GM12878 (cell line): Measurements from ENCODE around the gene AK5. TPM values are rescaled to one million over a fixed set of nuclear protein-coding genes. Genes with fewer than 3 reads are reported as not detected.
"Not testable (repeated sequence)": the region's sequence is repeated elsewhere in the genome, so short reads cannot be mapped to it uniquely, and the experiment has no call there.

Experiments used
- ATAC-seq: fragments of 200-7000 bp; cut with Tn5 transposase; 3 replicates; pipeline ENCODE4 v1.9.1; 2020; ENCODE audit warnings: mild to moderate bottlenecking, moderate library complexity
- BruUV-seq: library from RNA; stranded (reverse); fragments of 400-500 nt; replicated peaks from 2 replicates; lab custom pipeline; 2021; lab: Mats Ljungman, UMichigan
- CTCF ChIA-PET: fragments of 300-600 bp; sonication (Branson Sonifier 250); formaldehyde crosslinking; extraction: SDS; loops from one replicate; lab custom pipeline; 2021; ENCODE audit warnings: inconsistent platforms; lab: Yijun Ruan, JAX
- POLR2A ChIA-PET: fragments of 350-600 bp; formaldehyde crosslinking; extraction: SDS; loops from one replicate; lab custom pipeline; 2021; ENCODE audit warnings: inconsistent platforms; lab: Charles Lee
- RAD21 ChIA-PET: fragments of 300-600 bp; sonication (Branson Sonifier 250); formaldehyde crosslinking; loops from one replicate; lab custom pipeline; 2023; ENCODE audit warnings: antibody characterized with exemption; ENCODE audit not compliant: unreplicated experiment; lab: Charles Lee
- SMC1A ChIA-PET: fragments of 300-600 bp; sonication (Branson Sonifier 250); formaldehyde crosslinking; loops from one replicate; lab custom pipeline; 2023; ENCODE audit not compliant: unreplicated experiment, uncharacterized antibody; lab: Charles Lee
- DNase-seq: peaks from one replicate; pipeline ENCODE4 v3.0.0-alpha.2; 2011; ENCODE audit warnings: low read depth, low spot score
- FAIRE-seq: peaks from 3 replicates; lab custom pipeline; 2011; peaks lifted over from hg19 to GRCh38; lab: Jason Lieb, UNC
- H2AFZ ChIP-seq: 2 replicates; pipeline ENCODE4 v1.6.0; 2011; ENCODE audit warnings: low read depth, low read length, control low read depth; ENCODE audit not compliant: control insufficient read depth
- H3K27ac ChIP-seq: 2 replicates; pipeline ENCODE4 v1.5.1; 2011; ENCODE audit warnings: control low read depth; ENCODE audit not compliant: control insufficient read depth, insufficient read depth
- H3K27me3 ChIP-seq, 2 experiments: replicated peaks in 1 of 2; 2 replicates each; pipeline versions ENCODE4 v1.6.0 to v1.6.1; 2011; ENCODE audit warnings: low read length in 1 of 2; ENCODE audit not compliant: control insufficient read depth in 2 of 2, insufficient read depth in 2 of 2
- H3K36me3 ChIP-seq, 2 experiments: 2 replicates each; pipeline ENCODE4 v1.5.1; 2011; ENCODE audit warnings: low read length in 1 of 2; ENCODE audit not compliant: control insufficient read depth in 2 of 2, insufficient read depth in 2 of 2
- H3K4me1 ChIP-seq: 2 replicates; pipeline ENCODE4 v1.6.1; 2011; ENCODE audit warnings: mild to moderate bottlenecking, low read length, moderate library complexity, mixed read lengths; ENCODE audit not compliant: control insufficient read depth, insufficient read depth
- H3K4me2 ChIP-seq: 2 replicates; pipeline ENCODE4 v1.6.0; 2011; ENCODE audit warnings: control low read depth; ENCODE audit not compliant: control insufficient read depth, insufficient read depth
- H3K4me3 ChIP-seq: fragments of 200-600 bp; sonication (generic); 2 replicates; pipeline ENCODE4 v1.5.1; 2016
- H3K79me2 ChIP-seq: 2 replicates; pipeline ENCODE4 v1.6.0; 2011; ENCODE audit warnings: low read length; ENCODE audit not compliant: control insufficient read depth, insufficient read depth
- H3K9ac ChIP-seq: 2 replicates; pipeline ENCODE4 v1.8.0; 2011; ENCODE audit warnings: low read length, control low read depth, mixed read lengths; ENCODE audit not compliant: control insufficient read depth, insufficient read depth
- H3K9me3 ChIP-seq: replicated peaks from 3 replicates; pipeline ENCODE4 v1.5.1; 2011; ENCODE audit warnings: mild to moderate bottlenecking, low read length; ENCODE audit not compliant: control insufficient read depth, insufficient read depth
- H4K20me1 ChIP-seq: 2 replicates; pipeline ENCODE4 v1.6.0; 2011; ENCODE audit not compliant: control insufficient read depth, insufficient read depth
- FOXK2 ChIP-seq: fragments of 450-650 bp; IDR thresholded peaks from 2 replicates; pipeline ENCODE4 v1.6.1; 2017; ENCODE audit warnings: mild to moderate bottlenecking, moderate library complexity
- NFYB ChIP-seq: IDR thresholded peaks from 2 replicates; pipeline ENCODE4 v1.6.1; 2011; ENCODE audit warnings: low read depth, mild to moderate bottlenecking, low read length, improper control_type of control experiment, moderate library complexity; ENCODE audit not compliant: insufficient read depth
- RCOR1 ChIP-seq: conservative IDR thresholded peaks from 2 replicates; pipeline ENCODE4 v1.6.1; 2012; ENCODE audit warnings: low read depth, low read length, improper control_type of control experiment
- YY1 ChIP-seq: IDR thresholded peaks from 2 replicates; pipeline ENCODE4 v1.6.1; 2011; ENCODE audit warnings: low read depth, mild to moderate bottlenecking, low read length
- WGBS: methylation state at CpG from one replicate; pipeline ENCODE4 v1.1.6; 2016; ENCODE audit warnings: low lambda C conversion rate; ENCODE audit not compliant: insufficient replicate concordance, insufficient coverage; ENCODE audit errors: missing lambda C conversion rate; 5-methylcytosine and 5-hydroxymethylcytosine counted together
- in situ Hi-C: fragments of 300-500 bp; cut with MboI; formaldehyde crosslinking; loops from 9 replicates; pipeline ENCODE4 v1.14.3; 2018; ENCODE audit warnings: mixed read lengths
- intact Hi-C: fragments of 100-400 bp; cut with micrococcal nuclease; formaldehyde crosslinking; loops from one replicate; pipeline ENCODE4 v1.14.2; 2022; ENCODE audit not compliant: unreplicated experiment
- polyA plus RNA-seq, 11 experiments: library from polyadenylated mRNA; depleted of rRNA in 4 of 11; unstranded in 6 of 11; stranded (reverse) in 5 of 11; fragments of >200 nt; fragmentation: Nextera tagmentation in 4 of 11; fragmentation: Illumina TruSeq in 1 of 11; extraction: Ambion mirVana in 4 of 11; extraction: Trizol in 1 of 11; gene quantifications; 1 replicate in 1 of 11; 2 replicates in 10 of 11; pipeline versions ENCODE4 v1.2.1 to v1.2.3, GENCODE V29; 2011 to 2016; ENCODE audit warnings: inconsistent platforms in 2 of 11, missing spikeins in 2 of 11, low read depth in 1 of 11
- total RNA-seq, 4 experiments: library from RNA; depleted of rRNA in 3 of 4; stranded (reverse); fragments of >200 nt in 3 of 4; fragmentation: Illumina TruSeq in 1 of 4; extraction: Trizol in 1 of 4; gene quantifications; 2 replicates each; pipeline versions ENCODE4 v1.2.1 to v1.2.3, GENCODE V29; 2013 to 2021
- TF ChIP-seq, protein P1 (sequence below): fragments of 450-650 bp; formaldehyde crosslinking; IDR thresholded peaks from 2 replicates; pipeline ENCODE4 v1.4.0; 2020; ENCODE audit warnings: mild to moderate bottlenecking, moderate library complexity

AK5 gene
- total and polyA plus RNA-seq, 10 of the 15 experiments (the other 5 are each of a cell fraction or from before 2014, with no cell fraction given) = 0.08 to 0.33 TPM; not detected in 8

DNA sequence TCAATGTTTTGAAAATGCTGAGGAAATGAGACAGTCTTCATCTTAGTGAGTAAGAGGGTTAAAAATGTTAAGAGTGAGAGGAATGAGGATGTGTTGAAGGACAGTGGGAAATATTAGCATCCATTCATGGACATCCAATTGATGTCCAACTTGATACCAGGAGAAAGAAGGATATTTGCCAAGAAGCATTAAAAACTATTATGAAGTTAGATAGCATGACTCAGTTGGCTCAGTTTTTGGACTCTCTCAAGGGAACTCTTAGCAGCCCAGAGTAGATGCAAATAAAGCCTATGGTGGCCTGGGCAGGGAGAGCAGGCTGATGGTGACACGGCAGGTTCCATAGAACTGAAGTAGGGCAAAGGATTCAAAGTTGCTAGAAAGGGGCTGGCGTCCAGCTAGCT lies 229.6 kb downstream of the AK5 start (continued):
- TF ChIP-seq, protein P1, sequence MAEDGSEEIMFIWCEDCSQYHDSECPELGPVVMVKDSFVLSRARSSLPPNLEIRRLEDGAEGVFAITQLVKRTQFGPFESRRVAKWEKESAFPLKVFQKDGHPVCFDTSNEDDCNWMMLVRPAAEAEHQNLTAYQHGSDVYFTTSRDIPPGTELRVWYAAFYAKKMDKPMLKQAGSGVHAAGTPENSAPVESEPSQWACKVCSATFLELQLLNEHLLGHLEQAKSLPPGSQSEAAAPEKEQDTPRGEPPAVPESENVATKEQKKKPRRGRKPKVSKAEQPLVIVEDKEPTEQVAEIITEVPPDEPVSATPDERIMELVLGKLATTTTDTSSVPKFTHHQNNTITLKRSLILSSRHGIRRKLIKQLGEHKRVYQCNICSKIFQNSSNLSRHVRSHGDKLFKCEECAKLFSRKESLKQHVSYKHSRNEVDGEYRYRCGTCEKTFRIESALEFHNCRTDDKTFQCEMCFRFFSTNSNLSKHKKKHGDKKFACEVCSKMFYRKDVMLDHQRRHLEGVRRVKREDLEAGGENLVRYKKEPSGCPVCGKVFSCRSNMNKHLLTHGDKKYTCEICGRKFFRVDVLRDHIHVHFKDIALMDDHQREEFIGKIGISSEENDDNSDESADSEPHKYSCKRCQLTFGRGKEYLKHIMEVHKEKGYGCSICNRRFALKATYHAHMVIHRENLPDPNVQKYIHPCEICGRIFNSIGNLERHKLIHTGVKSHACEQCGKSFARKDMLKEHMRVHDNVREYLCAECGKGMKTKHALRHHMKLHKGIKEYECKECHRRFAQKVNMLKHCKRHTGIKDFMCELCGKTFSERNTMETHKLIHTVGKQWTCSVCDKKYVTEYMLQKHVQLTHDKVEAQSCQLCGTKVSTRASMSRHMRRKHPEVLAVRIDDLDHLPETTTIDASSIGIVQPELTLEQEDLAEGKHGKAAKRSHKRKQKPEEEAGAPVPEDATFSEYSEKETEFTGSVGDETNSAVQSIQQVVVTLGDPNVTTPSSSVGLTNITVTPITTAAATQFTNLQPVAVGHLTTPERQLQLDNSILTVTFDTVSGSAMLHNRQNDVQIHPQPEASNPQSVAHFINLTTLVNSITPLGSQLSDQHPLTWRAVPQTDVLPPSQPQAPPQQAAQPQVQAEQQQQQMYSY (CRISPR knock-in tag) = no peak
- no peak for TF ChIP-seq NFYB
- no peak for TF ChIP-seq RCOR1
- no peak for TF ChIP-seq YY1
- TF ChIP-seq FOXK2 = no peak

DNA sequence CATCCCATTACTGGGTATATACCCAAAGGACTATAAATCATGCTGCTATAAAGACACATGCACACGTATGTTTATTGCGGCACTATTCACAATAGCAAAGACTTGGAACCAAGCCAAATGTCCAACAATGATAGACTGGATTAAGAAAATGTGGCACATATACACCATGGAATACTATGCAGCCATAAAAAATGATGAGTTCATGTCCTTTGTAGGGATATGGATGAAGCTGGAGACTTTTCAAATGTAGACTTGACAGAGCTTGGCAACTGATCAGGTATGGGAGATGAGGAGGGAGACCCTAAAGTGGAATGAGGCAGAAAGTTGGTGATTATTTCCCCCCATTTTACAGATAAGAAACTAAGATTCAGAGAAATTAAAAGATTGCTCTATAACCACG lies 230.8 kb downstream of the AK5 start:
- H3K27me3 ChIP-seq, H3K9me3 ChIP-seq, FAIRE-seq, H4K20me1 ChIP-seq, DNase-seq, H3K27ac ChIP-seq, RAD21 ChIA-PET, POLR2A ChIA-PET, H3K9ac ChIP-seq, H3K36me3 ChIP-seq, in situ Hi-C loops, H3K4me2 ChIP-seq, ATAC-seq, intact Hi-C loops, CTCF ChIA-PET, H3K4me1 ChIP-seq, BruUV-seq, H3K79me2 ChIP-seq, H3K4me3 ChIP-seq, H2AFZ ChIP-seq: not testable (repeated sequence)
- 0% methylated on average over 1 of the region's 3 CpGs for WGBS
- SMC1A ChIA-PET = interaction anchor here (1.8 to 1.9 kb wide), 2 partner anchors 24 to 32 kb away, joined by 5 read pairs; no protein-coding TSS in a partner anchor
